Measurements from ENCODE around the gene VWF.

VWF gene

DNA sequence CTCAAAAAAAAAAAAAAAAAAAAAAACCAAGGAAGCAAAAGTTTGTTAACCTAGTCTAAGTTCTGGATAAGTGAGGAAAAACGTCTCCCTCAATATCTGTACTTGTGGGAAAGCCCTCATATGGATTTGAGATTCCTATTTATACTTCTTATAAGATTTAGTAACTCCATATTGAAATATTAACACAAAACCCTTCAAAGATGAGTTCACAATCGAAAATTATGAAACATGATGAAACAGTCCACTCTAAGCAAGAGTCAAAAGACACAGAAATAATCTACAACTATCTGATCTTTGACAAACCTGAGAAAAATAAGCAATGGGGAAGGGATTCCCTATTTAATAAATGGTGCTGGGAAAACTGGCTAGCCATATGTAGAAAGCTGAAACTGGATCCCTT is 25.2 kb downstream of the VWF start:
- no peak for DNase-seq

DNA sequence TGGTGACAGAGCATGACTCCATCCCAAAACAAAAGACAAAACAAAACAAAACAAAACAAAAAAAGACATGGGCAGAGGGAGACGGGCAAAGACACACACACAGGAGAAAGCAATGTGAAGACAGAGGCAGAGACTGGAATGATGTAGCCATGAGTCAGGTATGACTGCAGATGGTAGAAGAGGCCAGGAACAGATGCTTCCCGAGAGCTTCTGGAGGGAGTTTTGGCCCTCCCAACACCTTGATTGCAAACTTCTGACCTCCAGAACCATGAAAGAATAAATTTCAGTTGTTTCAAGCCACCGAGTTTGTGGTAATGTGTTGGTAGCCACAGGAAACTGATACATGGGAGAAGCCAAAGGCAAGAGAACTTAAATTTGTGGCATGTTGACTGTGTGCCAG is 27.1 kb downstream of the VWF start:
- DNase-seq = no peak

DNA sequence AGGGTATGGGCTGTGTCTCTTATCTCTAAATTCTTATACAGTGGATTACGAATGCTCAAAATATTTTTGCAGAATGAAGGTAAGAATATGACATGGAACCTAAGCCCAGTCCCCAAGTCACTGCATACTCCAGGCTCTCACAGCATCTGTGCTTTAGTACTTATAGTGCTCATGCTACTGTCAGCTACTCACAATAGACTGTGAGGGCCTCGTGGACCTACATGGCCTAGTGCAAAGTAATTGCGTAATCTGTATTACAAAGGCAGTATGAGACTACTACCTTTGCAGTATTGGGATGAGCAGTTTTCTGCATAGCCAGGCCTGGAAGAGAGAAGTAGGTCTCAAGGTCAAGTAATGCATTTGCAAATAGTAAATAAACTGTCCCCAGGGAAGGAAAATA is 27.9 kb downstream of the VWF start:
- no peak for DNase-seq

DNA sequence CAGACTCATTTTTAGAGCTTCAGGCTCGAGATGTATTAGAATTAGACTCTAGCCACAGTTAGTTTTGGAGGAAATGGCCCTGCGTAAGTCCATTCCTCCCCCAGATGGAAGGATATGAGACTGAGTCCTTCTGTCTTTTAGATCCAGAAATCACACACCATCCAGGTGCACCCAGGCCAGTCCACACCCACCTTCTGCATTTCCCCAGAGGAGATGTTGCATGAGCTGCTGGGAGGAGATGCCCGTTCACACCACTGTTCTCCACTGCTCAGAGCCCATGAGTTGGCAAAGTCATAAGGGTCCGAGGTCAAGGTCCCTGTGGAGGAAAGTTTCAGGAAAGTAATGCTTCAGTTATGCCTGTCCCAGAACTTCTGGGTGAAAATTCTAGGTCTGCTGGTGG is 29.2 kb downstream of the VWF start:
- DNase-seq = no peak

DNA sequence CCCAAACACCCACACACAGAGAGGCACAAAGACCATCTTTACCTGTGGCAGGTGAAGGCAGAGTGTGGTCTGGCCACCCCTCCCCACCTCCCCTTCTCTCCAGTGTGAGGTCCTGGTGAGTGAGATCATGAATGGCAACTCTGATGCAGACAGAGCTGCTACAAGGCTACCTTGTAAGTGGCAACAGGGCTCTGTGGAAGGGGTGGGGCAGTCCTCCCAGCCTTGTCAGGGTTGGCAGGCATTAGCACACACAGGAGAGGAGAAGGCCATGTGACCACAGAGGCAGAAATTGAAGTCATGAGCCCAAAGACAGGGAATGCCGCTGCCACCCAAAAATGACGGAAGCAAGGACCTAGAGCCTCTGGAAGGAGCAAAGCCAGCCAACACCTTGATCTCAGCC is 30.7 kb downstream of the VWF start:
- DNase-seq = no peak

DNA sequence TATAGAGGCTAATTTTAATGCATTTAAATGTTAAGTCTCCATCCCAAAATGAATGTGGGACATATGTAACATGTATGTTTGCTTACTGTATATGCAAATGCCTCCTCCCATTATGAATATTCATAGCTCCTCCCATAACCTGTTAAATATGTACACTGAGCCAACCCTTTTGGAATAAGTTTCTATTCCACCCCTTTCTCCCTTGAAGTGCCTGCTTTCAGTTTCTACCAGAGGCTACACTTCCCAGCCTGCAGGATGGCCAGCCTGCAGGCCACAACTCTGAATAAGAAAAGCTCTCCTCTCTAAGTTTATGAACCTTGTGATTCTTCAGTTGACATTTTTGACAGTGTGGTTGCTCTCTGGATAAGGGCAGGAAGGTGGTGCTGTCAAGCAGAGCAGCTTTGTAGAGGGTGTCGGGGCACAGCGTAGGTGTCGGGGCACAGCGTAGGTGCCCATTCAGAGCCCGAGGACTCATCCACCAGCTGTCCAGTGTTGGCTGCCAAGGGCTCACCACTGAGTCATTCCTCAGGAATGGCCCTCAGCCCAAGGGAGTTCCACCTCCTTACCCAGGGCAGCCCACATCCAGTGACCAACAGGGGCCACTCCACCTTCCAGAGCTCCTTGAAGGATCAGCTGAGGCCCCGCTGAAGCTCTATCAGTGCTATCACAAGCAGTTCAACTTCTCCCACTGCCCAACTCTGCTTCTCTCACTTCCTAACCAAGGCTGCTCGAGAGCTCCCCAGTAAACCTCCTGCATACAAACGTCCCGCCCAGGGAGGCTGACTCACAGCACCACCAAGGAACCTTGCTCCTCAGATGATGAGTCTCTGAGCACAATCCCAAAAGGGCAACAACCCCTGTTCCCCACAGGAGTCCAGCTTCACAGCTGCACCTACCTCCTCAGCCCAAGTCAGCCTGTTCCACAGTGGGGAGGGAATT is 31.4 kb downstream of the VWF start:
- no peak for DNase-seq

DNA sequence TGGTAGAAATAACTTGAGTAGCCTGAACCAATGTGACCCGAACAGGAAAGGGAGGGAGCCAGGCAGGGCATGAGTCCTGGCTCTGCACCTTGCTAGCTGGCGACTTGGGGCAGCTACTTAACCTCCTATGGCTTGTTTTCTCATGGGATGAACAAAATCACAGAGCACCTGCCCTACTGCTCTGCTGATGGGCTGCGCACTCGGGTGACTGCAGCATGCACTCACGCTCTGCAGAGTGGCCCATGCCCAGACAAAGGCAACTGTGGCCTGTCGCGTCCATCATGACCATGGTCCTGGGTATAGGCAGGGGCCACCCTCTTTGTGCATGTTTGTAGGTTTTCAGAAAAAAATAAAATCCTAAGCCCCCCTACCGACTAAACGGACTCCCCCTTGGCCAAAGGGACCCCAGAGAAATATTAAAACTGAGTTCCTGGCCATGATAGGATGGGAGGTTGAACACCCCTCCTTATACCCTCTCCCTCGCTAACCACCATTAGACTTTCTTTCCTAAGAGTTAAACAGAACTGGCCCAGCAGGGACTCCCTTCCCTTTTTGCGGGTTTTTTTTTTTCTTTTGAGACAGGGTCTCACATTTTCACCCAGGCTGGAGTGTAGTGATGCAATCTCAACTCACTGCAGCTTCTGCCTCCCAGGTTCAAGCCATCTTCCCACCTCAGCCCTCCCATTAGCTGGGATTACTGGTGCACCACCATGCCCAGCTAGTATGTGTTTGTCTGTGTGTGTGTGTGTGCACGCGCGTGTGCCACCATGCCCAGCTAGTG is 32.5 kb downstream of the VWF start:
- DNase-seq = no peak

DNA sequence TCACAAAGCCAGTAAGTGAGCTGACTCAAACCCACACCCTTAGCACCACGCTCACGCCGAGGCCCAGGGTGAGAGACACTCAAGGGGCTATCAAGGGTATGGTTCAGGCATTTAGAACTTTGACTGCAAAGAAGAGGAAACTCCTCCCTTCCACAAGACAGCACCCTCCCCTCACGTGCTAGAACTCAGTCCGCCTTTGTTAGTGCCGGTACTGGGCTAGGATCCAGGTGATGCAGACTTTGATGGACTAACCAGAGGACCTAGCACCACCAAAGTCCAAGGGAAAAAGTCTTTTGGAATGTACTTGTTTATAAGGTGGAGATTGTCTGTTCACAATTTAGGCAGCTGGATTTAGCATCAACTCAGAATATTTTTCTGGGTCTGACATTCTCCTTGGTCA is 33.7 kb downstream of the VWF start:
- no peak for DNase-seq

DNA sequence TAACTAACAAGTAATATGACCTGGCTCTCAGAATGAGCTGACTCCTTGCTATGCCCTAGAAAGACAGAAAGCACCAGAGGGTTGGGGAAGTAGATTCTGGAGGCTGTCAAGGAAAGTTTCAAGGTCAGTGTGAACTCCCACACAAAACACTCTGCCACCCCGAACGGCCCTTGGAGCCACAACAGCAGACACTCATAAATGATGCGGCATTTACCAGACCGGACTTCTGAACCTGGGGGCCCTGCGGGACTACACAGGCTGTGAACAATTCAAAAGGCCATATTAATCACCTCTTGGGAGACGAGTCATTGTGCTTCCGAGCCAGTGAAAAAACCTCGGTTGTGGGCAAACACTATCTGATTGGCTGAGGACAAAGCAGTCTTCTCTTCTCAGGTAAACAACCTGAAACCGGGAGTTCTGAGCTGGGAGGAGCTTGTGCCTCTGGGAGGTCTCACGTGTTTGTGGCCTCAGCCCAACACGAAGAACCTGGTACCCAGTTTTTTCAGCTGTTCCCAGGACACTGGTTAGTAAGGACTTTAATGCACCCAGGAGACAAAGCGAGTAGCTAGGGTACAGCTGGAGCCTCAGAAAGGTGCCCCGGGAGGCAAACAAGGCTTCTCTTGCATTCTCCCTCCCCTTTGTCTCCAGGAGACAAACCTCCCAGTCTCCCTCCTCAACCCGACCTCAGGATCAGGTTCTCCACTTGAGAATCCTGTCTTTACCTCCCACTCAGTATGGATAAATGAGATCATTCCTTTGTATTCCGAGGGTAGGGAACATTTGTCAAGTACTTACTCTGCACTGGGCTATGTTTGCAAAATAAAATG is 35.3 kb downstream of the VWF start:
- peak; percentile 64 for DNase-seq

DNA sequence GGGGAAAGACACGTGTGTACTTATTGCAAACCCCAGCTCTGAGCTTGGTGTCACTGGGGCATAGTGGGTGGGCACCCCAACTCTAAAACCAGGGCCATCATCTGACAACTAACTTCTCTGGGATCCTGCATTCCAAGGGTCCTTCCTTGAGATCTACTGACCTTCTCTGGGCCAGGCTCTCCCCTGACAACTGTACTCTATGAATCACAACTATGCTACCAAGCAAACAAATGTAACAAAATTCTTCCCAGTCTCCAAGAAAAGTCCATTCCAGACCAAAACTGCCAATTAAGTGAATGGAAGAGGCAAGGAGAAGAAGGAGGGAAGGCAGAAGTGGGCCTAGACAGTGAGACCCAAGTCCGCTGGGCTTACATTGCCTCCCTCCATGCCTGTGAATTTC is 38.2 kb downstream of the VWF start:
- no peak for DNase-seq

DNA sequence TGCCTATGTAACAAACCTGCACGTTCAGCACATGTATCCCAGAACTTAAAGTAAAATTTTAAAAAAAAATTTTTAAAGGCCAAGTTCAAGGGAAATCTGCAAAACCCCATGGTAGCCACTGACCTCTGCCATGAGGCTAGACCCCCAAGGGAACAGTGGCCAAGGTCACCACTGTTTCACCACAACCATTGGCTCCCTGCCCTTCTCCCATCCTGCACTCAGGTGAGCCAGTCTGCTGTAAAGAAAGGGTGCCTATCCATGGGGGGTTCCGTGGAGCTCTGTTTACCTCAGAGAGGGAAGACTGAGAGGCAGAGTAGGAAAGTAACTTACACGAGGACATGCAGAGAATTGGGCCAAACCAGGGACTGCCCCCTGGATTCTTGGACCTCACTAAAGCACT is 38.6 kb downstream of the VWF start:
- no peak for DNase-seq

DNA sequence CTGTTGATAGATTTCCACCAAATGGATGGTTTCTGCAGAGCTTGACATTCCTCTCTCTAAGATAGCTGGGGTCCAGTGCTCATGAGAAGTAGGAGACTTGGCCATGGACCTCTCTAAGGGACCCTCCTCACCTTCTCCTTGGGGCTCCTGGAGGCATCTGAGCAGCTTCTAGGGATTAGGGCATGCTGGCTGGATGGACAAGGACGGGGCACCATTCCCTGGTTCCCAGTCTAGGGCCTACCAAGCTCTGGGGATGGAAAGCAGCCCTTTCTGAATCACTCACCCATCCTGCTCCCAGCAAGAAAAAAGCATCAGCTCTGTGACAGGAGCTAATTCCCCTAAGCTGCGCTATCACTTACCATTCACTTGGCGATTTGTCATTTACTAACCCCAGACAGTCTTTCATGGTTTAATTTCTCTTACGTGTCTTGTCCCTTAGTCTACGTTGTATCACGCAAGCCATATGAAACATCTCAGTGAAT is 39.5 kb downstream of the VWF start:
- no peak for DNase-seq

DNA sequence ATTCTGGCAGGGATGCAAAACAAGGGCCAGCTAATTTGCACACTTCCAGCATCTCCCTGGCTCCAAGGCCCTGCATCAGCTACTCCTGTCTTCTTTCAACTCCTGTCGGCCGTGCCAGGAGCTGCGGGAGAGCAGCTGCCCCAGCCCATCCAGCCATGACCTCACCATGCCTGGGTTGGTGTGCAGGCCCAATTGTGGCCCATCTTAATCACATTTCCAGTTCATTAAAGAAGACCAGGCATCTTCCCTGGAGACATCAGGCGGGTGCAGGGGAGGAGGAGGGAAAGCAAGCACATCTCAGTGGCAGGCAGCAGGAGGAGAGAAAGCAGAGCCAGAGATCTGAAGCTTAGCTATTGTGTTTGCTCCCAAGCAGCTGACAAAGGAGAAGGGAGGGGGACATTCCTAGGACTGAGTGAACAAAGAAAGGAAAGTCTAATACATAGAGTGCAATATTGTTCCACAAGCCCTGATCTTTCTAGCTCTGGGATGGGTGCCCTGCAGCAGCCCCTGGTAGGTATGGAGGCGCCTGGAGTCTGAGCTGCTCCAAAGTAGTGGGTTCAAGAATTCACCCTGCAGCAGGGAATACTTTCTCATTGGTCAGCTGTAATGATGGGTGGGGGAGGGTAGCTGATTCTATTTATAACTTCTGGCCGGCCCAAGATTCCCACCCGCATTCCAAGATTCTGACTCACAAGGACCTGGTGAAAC is 40.1 kb downstream of the VWF start:
- no peak for DNase-seq

DNA sequence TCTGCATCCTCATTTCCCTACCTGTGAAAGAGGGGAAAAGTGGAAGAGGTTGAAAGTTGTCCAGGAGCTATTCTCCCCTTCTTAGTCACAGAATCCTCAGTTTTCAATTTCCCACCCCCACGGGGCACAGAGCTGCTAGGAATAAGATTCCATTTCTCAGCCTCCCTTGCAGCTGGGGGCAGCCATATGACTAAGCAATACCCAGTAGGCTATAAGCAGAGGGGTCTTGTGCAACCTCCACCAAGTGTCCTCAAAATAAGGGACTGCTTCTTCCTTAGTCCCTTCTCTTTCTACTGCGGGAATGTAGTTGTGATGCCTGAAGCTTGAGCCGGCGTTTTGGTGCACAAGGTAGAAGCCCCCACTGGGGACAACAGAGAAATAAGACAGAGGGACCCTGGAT is 40.9 kb downstream of the VWF start:
- DNase-seq = no peak

DNA sequence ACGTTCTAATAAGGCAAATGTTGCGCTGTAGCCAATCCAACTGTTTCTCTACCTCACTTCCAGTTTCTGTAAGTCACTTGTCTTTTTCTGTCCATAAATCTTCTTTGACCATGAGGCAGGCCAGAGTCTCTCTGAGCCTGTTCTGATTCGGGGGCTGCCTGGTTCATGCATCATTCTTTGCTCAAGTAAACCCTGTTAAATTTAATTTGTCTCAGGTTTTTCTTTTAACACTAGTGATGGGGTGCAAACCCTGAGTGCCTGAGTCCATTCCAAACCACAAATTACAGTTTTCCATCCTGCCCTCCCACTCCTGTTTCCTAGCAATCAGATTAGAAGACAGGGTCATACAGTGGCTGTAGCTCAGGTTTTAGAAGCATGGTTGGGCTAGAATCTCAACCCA is 41.9 kb downstream of the VWF start:
- DNase-seq = no peak

DNA sequence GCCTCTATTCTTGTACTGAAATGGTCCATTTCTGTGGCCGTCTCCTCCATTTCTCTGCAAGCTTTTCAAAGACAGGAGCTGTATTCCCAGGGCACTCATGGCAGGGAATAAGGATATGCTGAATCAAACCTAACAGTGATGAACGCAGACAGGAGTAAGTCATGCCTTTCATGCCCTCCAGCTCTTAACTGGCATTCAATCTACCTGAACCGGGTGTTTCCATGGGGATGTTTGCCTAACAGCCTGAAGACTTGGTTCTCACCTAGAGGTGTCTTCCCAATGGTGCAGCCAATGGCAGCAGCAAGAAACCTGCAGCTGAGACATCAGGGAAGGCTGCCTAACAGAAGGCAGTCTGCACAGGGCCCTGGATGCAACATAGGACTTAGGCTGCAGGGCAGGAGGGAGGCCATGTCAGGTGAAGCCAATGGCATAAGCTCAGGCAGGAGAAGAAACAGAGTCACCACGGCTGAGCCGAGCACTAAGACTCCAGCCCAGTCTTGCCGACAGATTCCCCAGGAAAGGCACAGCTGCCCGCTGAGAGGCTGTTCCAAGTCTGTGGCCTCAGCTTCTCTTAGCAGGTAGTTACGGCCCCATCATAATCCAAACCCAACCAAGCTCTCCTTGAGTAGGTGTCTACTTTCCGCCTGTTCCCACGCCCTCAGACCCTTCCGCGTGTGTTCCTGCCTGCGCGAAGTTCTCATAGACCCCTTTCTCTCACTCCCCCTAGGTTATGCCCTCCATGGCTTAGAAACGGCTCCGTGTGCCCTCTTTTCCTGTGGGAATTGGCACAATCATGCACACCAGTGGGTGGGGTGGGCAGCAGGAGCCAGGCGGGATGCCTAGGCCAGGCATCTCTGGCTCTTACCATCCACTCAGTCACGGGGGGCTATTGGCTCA is 44.1 kb downstream of the VWF start:
- no peak for DNase-seq

DNA sequence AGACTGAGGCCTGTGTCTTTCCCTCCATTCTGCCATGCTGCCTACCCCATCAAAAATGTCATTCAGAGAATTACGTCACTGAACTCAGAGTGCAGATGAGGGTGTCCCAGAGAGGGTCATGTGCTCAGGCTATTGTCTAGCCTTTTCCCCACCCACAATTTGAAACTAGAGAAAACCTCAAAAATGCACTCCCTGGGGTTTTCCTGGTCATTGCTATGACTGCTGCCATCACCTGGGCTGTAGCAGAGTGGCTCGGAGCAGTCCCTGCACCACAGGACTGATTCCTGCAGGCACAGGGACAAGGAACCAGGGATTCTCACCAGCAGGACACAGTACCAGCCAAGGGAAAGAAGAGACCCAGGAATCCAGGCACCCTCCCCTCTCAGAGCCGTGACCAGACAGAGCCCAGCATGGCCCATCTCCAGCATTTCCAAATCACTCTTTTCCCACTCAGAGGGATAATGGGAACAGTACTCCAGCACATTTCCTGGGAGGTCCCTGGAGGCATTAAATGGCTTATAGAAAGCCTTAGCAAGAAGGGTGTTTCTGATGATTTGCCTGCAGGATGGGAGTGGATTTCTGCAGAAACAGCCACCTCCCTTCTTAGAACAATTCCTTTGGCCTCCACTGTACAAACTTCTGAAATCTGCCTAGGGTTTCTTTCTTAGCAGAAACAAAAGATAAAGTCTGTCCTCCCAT is 45.9 kb downstream of the VWF start:
- DNase-seq = no peak

DNA sequence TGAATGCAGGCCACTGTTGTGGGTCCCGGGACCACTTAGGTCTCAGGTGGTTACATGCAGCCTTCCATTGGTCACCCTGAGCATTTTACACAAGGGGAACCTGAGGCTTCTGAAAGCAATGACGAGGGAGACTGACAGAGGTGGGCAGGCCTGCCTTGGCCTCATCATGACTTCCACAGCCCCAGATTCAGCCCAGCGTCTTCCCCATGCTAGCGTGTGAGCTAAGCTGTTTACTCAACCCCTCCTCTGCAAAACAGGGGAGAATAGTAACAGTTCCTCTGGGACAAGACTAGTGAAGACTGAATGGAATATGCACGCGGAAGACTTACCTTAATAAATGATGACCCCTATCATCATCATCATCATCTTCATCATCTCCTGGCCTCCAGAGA is 46.8 kb downstream of the VWF start:
- DNase-seq = no peak

DNA sequence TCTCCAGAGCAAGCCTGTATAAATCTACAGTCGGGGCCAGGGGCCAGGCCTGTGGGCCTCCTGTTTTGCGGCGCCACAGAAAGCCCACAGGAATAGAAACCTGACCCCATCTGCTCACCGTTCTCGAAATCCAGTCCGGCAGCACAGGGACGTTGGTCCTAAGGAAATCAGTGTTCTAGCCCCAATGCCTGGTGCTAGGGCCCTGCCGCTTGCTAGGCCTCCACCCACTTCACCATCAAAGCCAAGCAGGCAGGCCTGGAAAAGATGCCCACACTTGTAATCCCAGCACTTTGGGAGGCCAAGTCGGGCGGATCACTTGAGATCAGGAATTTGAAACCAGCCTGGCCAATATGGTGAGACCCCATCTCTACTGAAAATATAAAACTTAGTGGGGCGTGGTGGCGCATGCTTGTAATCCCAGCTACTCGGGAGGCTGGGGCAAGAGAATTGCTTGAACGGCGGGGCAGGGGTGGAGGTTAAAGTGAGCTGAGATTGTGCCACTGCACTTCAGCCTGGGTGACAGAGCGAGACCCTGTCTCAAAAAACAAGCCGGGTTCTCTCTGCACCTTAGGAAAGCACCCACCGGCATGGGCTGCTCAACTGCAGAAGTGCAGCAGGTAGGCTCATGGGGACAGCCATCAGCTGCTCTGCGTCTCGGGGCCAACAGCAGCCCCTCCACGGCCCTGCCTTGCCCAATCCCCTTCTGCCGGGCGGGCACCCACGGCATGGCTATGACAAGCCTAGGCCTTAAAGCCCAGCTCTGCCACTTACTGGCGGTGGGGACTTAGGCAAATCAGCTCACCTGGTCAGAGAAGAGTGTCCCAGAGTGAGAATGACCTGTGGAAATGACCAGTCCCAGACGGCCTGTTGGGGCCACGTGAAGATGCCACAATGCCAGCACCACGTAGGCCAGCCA is 47.4 kb downstream of the VWF start:
- no peak for DNase-seq

DNA sequence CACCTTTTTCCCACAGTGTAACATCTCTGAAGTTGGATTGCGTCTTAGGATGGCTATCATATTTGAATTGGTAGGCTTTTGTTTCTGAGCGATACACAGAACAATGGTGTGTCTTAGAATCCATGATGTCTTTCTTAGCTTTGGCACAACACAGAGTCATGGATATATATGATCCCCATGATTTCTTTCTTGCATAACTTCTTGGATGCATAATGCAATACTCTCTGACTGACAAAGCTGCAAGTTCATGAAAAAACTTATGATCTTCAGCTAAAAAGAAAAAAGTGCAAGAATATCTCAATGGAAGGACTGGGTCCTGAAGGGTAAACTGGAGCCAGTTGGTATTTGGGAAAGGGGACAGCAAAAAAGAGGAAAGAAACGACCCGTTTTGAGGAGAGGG is 48.1 kb downstream of the VWF start:
- DNase-seq = no peak

All from NCI-H510A (cell line).